Adipocyte (in vitro differentiated cells): Measurements from ENCODE around the gene ZRANB3.
A peak's percentile ranks its signal among the peaks of the same experiment; 100 is the strongest.
"Not testable (repeated sequence)": the region's sequence is repeated elsewhere in the genome, so short reads cannot be mapped to it uniquely, and the experiment has no call there.

Experiments
- DNase-seq: peaks from one replicate; pipeline ENCODE4 v3.0.0-alpha.2; 2015; ENCODE audit warnings: low read depth
- H3K27me3 ChIP-seq: replicated peaks from 2 replicates; pipeline ENCODE4 v1.7.0; 2013; ENCODE audit warnings: mild to moderate bottlenecking, low read length, moderate library complexity; ENCODE audit not compliant: control insufficient read depth, insufficient read depth
- H3K36me3 ChIP-seq: 2 replicates; pipeline ENCODE4 v1.7.0; 2013; ENCODE audit warnings: low read length, mild to moderate bottlenecking, moderate library complexity; ENCODE audit not compliant: control insufficient read depth, insufficient read depth, severe bottlenecking
- H3K4me1 ChIP-seq: 2 replicates; pipeline ENCODE4 v1.7.0; 2013; ENCODE audit warnings: mild to moderate bottlenecking, low read length, moderate library complexity; ENCODE audit not compliant: control insufficient read depth, insufficient read depth
- H3K4me3 ChIP-seq: 2 replicates; pipeline ENCODE4 v1.7.0; 2013; ENCODE audit warnings: mild to moderate bottlenecking, low read length, moderate library complexity
- H3K9ac ChIP-seq: 2 replicates; pipeline ENCODE4 v1.7.0; 2013; ENCODE audit warnings: mild to moderate bottlenecking, low read length, moderate library complexity
- H3K9me3 ChIP-seq: 2 replicates; pipeline ENCODE4 v1.7.0; 2013; ENCODE audit warnings: mild to moderate bottlenecking, low read length, moderate library complexity; ENCODE audit not compliant: control insufficient read depth

The ZRANB3 gene

DNA sequence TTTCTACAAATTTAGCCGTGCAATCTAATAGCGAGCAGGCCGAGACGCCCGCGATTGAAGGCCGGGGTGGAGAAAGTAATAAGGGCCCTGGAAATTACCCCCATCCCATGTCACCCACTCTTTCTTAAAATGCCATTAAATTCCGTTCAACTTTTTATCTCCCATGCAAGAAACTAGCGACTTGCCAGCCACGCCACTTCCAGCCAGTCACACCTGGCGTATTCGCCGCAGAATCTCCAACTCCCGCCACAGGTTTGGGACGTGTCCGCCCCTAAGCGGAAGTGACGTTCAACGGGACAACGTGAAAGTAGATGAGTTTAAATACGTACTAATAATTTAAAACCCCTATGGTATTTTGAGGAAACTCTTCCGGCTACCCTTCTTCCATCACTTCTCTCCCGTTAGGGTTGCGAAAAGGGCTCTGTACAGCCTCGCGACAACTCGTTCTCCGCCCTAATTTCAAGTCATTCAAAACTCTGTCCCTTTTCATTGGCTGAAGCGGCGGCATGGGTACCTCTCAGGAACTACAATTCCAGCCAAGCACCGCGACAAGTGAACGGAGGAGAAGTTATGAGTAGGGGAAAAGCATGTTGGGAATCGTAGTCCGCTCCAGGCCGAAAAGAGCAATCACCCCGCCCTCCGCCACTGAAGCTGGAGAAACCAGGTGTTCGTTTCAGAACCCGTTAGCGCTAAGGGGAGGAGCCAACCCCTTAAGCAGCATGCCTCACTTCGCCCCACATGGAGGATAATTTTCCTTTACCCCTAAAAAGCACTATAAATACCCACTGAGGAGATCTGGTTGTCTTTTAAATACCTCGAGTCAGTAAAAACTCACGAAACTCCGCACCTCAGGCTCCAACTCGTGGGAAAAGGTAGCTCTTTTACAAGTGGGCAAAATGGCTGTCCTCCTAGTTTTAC, at the start of gene ZRANB3:
Gene ZRANB3, minus strand, starts transcription at position 906 of the 918 bp plus-strand sequence.
- no peaks in the 10 kb centered on the region for H3K9me3 ChIP-seq
- H3K4me3 ChIP-seq = peak within 1 kb of the TSS; percentile 98

DNA sequence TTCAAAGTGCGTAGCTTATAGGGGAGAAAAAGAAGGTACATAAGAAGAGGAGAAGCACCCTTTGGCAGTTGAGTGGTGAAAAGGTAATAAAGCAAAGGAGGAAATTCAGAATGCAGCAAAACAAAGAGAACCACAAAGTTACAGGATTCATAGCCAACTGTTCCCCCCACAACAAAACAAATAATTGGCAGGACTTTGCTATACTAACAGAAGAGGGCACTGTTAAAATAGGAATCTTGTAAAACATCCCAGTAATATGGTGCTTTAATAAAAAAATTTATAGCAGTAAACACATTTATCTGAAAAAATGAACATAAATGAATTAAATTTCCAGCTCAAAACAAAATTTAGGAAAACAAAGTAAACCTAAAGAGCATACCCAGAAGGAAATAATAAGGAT, 42.6 kb upstream of the ZRANB3 start:
- H3K4me1 ChIP-seq = no peaks in the 10 kb centered on the region
- no peaks in the 10 kb centered on the region for H3K9me3 ChIP-seq
- no peak for DNase-seq

More for the DNA sequence above, at the start of gene ZRANB3:
- no peaks in the 10 kb centered on the region for H3K27me3 ChIP-seq
- H3K36me3 ChIP-seq = no peaks in the 10 kb centered on the region
- H3K9ac ChIP-seq = peak within 1 kb of the TSS; percentile 90
- peaks cover 9% of the 10 kb centered on the region for H3K4me1 ChIP-seq
- DNase-seq = peak; percentile 98

DNA sequence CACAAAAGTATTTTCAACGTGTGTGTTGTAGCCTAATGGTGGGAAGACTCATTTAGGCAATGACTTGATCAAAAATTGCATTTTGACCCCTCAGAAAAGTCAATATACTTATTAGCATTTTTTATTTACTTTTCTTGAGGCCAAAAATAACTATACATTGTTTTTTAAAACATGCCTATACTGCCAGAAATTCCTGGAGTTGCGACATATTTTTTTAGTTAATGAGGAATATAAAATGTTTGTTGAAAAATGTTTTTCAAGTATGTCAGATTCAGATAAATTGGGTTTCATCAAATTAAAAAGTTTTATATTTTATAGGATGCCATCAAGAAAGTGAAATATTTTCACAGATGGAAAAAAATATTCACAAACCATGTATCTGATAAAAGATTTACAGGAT, 39.9 kb upstream of the ZRANB3 start:
- Histone ChIP-seq H3K9ac (no peak overlapping the region), H3K9me3 (no peaks in the 10 kb centered on the region), H3K4me3 (no peak overlapping the region), H3K36me3 (peaks cover 17% of the 10 kb centered on the region), H3K27me3 (no peaks in the 10 kb centered on the region), H3K4me1 (no peaks in the 10 kb centered on the region)
- DNase-seq = peak; percentile 41

More for the DNA sequence above, 42.6 kb upstream of the ZRANB3 start:
- H3K27me3 ChIP-seq = no peaks in the 10 kb centered on the region
- no peak overlapping the region for H3K4me3 ChIP-seq
- peaks cover 19% of the 10 kb centered on the region for H3K36me3 ChIP-seq
- no peak overlapping the region for H3K9ac ChIP-seq

DNA sequence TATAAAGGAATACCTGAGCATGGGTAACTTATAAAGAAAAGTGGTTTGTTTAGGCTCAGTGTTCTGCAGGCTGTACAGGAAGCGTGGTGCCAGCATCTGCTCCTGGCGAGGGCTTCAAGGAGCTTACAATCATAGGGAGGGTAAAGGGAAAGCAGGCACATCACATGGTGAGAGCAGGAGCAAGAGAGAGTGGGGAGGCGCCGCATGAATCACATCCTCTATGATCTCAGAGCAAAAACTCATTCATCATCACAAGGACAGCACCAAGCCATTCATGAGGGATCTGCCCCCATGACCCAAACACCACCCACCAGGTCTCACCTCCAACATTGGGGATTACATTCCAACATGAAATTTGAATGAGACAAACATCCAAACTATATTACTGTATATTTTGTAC, 32.8 kb upstream of the ZRANB3 start:
- DNase-seq = no peak
- H3K9me3 ChIP-seq = no peaks in the 10 kb centered on the region
- no peaks in the 10 kb centered on the region for H3K36me3 ChIP-seq
- no peak overlapping the region for H3K4me3 ChIP-seq
- H3K9ac ChIP-seq = no peak overlapping the region
- no peaks in the 10 kb centered on the region for H3K27me3 ChIP-seq
- H3K4me1 ChIP-seq = no peaks in the 10 kb centered on the region

DNA sequence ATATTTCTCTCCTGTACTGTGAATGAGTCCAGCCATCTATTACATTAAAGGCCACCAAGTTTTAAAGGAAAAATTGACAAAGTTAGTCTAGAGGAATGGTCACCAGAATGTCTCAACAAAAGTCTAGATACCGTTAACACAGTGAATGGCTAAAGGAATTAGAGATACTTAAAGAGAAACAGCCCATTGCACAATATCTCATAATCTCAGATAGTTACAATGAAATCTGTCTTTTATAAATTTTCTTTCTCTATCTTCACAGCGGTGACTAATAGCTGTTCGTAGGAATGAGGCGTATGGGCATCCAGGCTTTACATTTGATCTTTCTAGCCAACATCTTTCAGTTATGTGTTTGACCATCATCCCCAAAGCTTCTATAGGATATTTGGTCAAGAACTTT, 30.9 kb upstream of the ZRANB3 start:
- Histone ChIP-seq H3K9me3 (no peaks in the 10 kb centered on the region), H3K4me1 (no peaks in the 10 kb centered on the region), H3K9ac (no peak overlapping the region), H3K36me3 (no peaks in the 10 kb centered on the region), H3K4me3 (no peak overlapping the region), H3K27me3 (no peaks in the 10 kb centered on the region)
- DNase-seq = no peak

DNA sequence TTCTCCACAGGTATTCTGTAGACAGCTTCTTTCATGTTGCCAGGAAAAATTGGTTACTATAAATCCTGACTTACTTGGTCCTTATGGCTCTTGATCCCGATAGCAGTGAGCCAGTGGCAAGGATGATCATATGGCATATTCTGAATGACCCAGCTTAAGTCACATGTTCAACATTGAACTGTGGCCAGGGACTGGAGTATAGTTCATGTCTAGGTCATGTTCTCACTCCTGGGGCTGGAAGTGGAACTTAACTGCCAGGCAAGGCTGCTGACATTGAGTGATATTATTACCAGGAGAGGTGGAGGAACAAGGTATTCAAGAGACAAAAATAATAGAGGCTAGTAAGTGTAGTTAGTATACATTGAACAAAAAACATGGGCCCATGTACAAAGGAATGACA, 26.5 kb upstream of the ZRANB3 start:
- Histone ChIP-seq H3K27me3 (no peaks in the 10 kb centered on the region), H3K9ac (no peak overlapping the region), H3K36me3 (no peaks in the 10 kb centered on the region), H3K4me3 (no peak overlapping the region), H3K9me3 (no peaks in the 10 kb centered on the region), H3K4me1 (peaks cover 4% of the 10 kb centered on the region)
- DNase-seq = no peak

DNA sequence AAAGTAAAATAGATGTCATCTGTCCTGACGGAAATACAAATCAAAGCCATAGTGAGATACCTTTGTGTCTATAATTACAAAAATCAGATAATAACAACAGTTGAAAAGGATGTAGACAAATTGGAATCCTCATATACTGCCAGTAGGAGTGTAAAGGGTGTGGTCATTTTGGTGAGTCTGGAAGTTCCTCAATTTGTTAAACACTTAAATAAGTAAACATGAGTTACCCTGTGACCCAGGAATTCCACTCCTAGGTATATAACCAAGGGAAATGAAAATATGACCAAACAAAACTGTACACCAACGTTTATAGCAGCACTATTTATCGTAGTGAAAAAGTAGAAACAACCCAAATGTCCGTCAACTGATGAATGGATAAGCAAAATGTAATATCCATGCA, 24.3 kb upstream of the ZRANB3 start:
- Histone ChIP-seq H3K27me3 (no peaks in the 10 kb centered on the region), H3K4me1 (peaks cover 4% of the 10 kb centered on the region), H3K9ac (no peak overlapping the region), H3K36me3 (no peaks in the 10 kb centered on the region), H3K4me3 (no peak overlapping the region), H3K9me3 (no peaks in the 10 kb centered on the region)
- no peak for DNase-seq

DNA sequence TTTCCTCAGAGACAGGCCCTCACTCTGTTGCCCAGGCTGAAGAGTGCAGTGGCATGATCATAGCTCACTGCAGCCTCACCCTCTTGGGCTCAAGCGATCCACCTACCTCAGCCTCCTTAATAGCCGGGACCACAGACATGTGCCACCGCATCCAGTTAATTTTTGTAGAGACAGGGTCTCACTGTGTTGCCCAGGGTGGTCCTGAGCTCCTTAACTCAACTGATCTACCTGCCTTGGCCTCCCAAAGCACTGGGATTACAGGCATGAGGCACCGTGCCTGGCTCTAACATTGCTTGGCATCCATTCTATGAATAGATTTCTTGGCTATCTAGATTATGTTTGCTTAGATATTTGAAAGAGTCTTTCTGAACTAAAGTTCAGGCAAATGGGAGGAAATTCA, 21.9 kb upstream of the ZRANB3 start:
- Histone ChIP-seq H3K4me1 (peaks cover 4% of the 10 kb centered on the region), H3K9ac (no peak overlapping the region), H3K36me3 (no peaks in the 10 kb centered on the region), H3K4me3 (no peak overlapping the region), H3K27me3 (no peaks in the 10 kb centered on the region), H3K9me3 (no peaks in the 10 kb centered on the region)
- no peak for DNase-seq

DNA sequence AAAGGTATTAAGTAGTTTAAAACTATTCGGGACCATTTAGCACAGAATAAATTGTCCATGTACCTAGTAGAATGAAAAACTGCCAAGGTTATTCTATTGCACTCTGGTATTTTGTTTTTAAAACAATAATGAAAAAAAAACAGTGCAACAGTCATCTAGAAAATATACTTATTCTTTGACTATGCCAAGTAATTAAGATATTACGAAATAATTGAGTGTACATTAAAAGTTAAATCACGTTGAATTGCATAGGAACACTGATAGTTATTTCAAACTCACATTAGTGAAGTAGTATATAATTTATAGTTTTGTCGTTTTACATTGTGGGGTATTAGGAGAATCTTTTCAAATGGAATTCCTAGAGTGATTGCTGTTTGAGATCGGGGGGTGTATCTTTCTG, 20.3 kb upstream of the ZRANB3 start:
- Histone ChIP-seq H3K27me3 (no peaks in the 10 kb centered on the region), H3K4me3 (no peak overlapping the region), H3K4me1 (peaks cover 4% of the 10 kb centered on the region), H3K36me3 (no peaks in the 10 kb centered on the region), H3K9ac (no peak overlapping the region), H3K9me3 (no peaks in the 10 kb centered on the region)
- peak; percentile 6 for DNase-seq

DNA sequence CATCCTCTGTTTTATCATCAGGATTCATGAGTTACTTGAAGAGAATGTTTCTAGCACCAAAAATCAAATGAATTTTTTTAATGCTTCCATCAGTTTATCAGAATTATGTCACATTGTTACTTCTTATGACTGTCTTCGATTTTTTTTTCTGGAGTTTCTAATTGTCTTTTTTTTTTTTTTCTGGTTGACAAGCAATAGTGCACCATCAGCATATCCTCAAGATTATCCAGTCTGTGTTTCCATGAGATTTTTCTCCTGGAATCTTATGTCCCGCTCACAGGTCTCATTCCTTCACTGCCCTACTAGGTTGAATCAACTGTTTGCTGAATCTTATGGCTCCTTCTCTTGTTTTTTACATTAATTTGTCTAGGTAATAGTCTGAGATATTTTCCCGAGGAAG, 16.3 kb upstream of the ZRANB3 start:
- Histone ChIP-seq H3K27me3 (no peaks in the 10 kb centered on the region), H3K4me1 (no peaks in the 10 kb centered on the region), H3K9ac (no peak overlapping the region), H3K9me3 (no peaks in the 10 kb centered on the region), H3K4me3 (no peak overlapping the region), H3K36me3 (no peaks in the 10 kb centered on the region)
- no peak for DNase-seq

DNA sequence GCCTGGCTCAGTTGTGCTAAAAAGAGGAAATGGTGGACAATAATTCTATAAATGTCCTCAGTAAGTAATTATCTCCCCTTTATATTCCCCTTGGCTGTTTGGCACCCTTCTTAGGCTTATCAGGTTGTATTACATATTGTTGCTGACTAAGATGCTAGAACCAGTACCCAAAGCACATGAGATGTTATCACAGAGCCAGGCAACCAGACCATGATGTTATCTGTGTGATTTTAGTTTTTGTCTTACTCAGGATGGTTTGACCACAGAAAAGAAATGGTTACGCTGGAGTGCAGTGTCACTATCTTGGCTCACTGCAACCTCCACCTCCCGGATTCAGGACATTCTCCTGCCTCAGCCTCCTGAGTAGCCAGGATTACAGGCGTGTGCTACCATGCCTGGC, 15.4 kb upstream of the ZRANB3 start:
- H3K4me3 ChIP-seq = no peak overlapping the region

DNA sequence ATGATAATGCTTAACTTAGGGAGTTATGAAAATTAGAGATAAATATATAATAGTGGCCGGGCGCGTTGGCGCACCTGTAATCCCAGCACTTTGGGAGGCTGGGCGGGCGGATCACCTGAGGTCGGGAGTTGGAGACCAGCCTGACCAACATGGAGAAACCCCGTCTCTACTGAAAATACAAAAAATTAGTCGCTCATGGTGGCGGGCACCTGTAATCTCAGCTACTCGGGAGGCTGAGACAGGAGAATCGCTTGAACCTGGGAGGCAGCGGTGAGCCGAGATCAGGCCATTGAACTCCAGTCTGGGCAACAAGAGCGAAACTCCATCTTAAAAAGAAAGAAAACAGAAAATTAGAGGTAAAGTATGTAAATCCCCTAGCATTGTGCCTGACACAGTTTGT, 2.5 kb upstream of the ZRANB3 start:
- not testable (repeated sequence) for H3K9me3 ChIP-seq, H3K4me3 ChIP-seq, H3K27me3 ChIP-seq, H3K36me3 ChIP-seq, H3K4me1 ChIP-seq, H3K9ac ChIP-seq, DNase-seq

More for the DNA sequence above, 15.4 kb upstream of the ZRANB3 start:
- Histone ChIP-seq H3K9me3 (no peaks in the 10 kb centered on the region), H3K36me3 (no peaks in the 10 kb centered on the region), H3K9ac (no peak overlapping the region), H3K4me1 (no peaks in the 10 kb centered on the region), H3K27me3 (no peaks in the 10 kb centered on the region)
- no peak for DNase-seq
